Activated CD8-positive, alpha-beta memory T cell treated with anti-CD3 and anti-CD28 coated beads, Interleukin-2, amount 50 U/mL, for 24 hours (primary cell): ENCODE measurements around the gene CELF6.

ENCODE experiments used
- DNase-seq: peaks from one replicate; pipeline ENCODE4 v3.0.0-alpha.2; 2020; ENCODE audit errors: extremely low read depth

Gene CELF6

GRCh38 chr15:72319985-72320671, at the start of gene CELF6:
TSS of gene CELF6 (minus strand) at chr15:72320157. CDS start at chr15:72319874, 283 bp downstream.
- DNase-seq = peak; percentile 36

GRCh38 chr15:72368899-72369298, 48.9 kb upstream of the CELF6 start:
- DNase-seq = no peak

GRCh38 chr15:72368325-72368724, 48.4 kb upstream of the CELF6 start:
- DNase-seq = no peak

- no peak for DNase-seq
Measured at GRCh38 chr15:72365844-72366243, 45.9 kb upstream of the CELF6 start.

GRCh38 chr15:72361176-72361575, 41.2 kb upstream of the CELF6 start:
- no peak for DNase-seq

- DNase-seq = no peak
Measured at GRCh38 chr15:72358650-72359171, 38.8 kb upstream of the CELF6 start.

- DNase-seq = no peak
Measured at GRCh38 chr15:72358121-72358520, 38.2 kb upstream of the CELF6 start.

GRCh38 chr15:72354496-72354895, 34.5 kb upstream of the CELF6 start:
- DNase-seq = no peak

GRCh38 chr15:72353266-72353665, 33.3 kb upstream of the CELF6 start:
- DNase-seq = no peak

GRCh38 chr15:72345806-72346205, 25.8 kb upstream of the CELF6 start:
- DNase-seq = no peak

- no peak for DNase-seq
Measured at GRCh38 chr15:72345280-72345679, 25.3 kb upstream of the CELF6 start.

- no peak for DNase-seq
Measured at GRCh38 chr15:72344602-72345001, 24.6 kb upstream of the CELF6 start.

GRCh38 chr15:72342385-72342784, 22.4 kb upstream of the CELF6 start:
- DNase-seq = no peak

- DNase-seq = no peak
Measured at GRCh38 chr15:72341361-72341760, 21.4 kb upstream of the CELF6 start.

GRCh38 chr15:72340366-72340765, 20.4 kb upstream of the CELF6 start:
- DNase-seq = no peak

GRCh38 chr15:72339777-72340177, 19.8 kb upstream of the CELF6 start:
- no peak for DNase-seq

- no peak for DNase-seq
Measured at GRCh38 chr15:72338617-72339321, 18.8 kb upstream of the CELF6 start.

- no peak for DNase-seq
Measured at GRCh38 chr15:72338148-72338547, 18.2 kb upstream of the CELF6 start.

GRCh38 chr15:72334842-72335241, 14.9 kb upstream of the CELF6 start:
- no peak for DNase-seq

- no peak for DNase-seq
Measured at GRCh38 chr15:72331021-72331420, 11.1 kb upstream of the CELF6 start.

GRCh38 chr15:72323752-72324151, 3.8 kb upstream of the CELF6 start:
- DNase-seq = no peak

- no peak for DNase-seq
Measured at GRCh38 chr15:72319360-72319984, 485 bp downstream of the CELF6 start.
